Activated CD8-positive, alpha-beta memory T cell treated with anti-CD3 and anti-CD28 coated beads for 48 hours (primary cell): ENCODE measurements around the gene HRH2.
"Not testable (repeated sequence)": the region's sequence is repeated elsewhere in the genome, so short reads cannot be mapped to it uniquely, and the experiment has no call there.

Experiments
- DNase-seq, 3 experiments: peaks; one replicate each; pipeline ENCODE4 v3.0.0-alpha.2; 2020; ENCODE audit warnings: low read depth in 2 of 3, low spot score in 2 of 3

Gene HRH2

DNA sequence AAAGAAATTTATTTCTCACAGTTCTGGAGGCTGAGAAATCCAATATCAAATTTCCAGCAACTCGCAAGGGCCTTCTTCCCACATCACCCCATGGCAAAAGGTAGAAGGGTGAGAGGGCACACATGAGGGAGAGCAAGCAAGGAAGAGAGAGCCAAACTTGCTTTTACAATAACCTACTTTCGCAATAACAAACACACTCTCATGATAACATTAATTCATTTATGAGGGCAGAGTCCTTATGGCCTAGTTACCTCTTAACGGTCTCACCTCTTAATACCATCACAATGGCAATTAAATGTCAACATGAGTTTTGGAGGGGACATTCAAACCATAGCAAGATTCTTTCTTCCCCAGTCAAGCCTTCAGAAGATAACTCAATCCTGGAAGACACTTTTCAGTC, 11.6 kb upstream of the HRH2 start:
- DNase-seq = no peak

DNA sequence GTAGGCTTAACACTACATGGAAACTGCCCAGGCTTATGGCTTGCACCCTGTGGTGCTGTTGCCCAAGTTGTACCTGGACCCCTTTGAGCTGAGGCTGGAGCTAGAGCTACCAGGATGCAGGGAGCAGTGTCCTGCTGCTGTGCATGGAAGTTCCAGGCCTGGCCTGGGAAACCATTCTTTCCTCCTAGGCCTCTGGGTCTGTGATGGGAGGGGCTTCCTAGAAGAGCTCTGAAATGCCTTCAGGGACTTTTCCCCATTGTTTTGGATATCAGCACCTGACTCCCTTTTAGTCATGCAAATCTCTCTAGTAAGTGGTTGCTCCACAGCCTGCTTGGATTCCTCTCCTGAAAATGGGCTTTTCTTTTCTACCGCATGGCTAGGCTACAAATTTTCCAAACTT, 7.9 kb upstream of the HRH2 start:
- no peak for DNase-seq

DNA sequence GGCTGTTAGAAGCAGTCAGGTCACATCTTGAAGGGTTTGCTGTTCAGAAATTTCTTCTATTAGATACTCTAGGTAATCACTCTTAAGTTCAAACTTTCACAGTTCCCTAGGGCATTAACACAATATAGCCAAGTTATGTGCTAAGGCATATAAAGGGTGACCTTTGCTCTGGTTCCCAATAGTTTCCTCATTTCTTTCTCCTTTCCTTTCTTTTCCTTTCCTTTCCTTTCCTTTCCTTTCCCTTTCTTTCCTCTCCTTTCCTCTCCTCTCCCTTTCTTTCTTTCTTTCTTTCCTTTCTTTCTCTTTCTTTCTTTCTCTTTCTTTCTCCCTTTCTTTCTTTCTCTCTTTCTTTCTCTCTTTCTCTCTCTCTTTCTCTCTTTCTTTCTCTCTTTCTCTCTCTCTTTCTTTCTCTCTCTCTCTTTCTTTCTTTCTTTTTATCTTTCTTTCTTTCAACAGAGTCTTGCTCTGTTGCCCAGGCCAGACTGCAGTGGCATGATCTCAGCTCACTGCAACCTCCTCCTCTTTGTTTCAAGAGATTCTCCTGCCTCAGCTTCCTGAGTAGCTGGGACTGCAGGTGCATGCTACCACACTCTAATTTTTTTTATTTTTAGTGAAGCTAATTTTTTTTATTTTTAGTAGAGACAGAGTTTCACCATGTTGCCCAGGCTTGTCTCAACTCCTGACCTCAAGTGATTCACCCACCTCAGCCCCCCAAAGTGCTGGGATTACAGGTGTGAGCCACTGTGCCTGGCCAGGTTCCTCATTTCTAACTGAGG, 7.3 kb upstream of the HRH2 start:
- DNase-seq = not testable (repeated sequence)

DNA sequence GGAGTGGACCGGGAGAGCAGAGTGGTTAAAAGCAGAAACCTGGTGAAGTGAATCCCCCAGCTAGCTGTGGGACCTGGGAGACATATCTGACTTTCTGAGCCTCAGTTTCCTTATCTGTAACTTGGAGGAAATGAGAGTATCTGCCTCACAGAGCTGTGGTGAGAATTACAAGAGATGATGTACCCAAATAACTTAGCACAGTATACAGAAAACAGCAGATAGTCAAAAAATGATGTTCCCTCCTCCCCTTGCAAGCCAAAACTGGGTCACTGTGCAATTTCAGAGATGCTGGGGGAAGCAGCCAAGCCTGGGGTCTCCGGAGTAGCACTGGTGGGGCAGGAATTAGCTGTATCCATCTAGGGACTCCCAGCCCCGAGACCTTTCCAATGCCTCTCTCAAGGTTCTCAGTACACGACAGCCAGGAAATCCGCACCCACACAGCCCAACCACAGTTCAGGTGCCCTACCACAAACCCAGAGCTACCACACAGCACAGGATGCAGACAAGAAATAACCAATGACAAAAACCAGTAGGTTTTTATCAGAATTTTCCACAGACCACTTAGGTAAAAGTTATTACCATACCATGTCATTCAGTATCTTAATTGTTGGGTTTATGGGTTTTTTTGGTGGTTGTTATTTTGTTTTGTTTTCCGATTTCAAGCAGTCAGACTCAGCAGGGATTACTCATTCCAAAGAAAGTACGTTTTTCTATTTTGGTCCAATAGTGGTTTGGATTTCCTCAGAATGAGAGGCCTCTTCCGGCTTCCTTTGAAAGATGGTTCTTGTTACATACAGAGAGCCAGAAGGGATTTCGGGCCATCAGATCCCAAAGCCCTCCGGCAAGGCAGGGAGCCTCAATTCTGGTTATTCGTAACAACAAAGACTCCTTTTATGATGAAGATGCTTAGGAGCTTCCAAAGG, 4.9 kb upstream of the HRH2 start:
- peak; percentile 52 to 72 (median 57) for DNase-seq

DNA sequence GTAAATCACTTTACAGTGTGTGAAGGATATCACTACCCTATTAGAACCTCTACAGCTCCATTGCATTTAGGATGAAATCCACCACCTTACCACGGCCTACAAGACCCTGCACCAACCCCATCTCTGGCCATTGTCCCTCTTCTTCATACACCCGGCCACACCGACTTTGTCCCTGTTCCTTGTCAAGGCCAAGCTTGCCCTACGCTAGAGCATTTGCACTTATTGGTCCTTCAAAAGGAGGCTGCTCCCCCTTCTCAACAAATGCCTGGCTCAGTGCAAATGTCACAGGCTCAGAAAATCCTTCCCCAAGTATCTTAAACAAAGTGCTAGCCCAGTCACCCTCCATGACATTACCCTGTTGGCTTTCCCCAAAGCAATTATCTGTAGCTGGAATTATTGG, 4.1 kb upstream of the HRH2 start:
- DNase-seq = no peak

DNA sequence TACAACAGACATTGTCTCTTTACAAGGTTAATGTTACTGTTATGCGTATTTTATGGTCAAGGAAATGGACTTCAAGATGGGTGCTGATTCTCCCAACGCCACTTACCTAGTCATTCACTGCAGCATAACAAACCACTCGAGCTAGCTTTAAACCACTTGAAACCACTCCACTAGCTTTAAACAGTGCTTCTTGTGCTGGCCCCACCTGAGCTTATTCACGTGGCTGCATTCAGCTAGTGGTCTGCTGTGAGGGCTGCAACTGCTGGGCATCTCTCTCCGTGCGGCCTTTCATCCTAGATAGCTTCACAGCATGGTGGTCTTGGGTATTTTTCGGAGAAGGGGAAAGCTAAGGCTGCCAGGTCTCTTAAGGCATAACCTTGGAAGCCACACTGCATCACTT, 3.5 kb upstream of the HRH2 start:
- DNase-seq = no peak

DNA sequence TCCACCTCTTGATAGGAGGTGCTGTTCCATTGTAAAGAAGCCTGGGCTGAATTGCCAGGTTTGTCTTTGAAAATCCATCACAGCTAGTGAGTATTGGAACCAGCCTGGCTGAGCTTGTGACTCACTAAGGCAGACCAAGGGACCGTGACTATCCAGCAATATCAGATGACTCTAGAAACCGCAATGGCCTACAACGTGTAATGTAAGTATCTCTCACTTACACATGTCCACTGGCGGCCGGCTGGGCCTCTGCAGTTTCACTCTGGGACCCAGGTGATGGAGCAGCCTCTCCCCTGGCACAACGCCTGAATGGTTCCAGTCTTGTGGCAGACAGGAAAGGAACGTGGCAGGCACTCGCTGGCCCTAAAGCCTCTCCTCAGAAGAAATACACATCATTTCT, 3.1 kb upstream of the HRH2 start:
- no peak for DNase-seq

DNA sequence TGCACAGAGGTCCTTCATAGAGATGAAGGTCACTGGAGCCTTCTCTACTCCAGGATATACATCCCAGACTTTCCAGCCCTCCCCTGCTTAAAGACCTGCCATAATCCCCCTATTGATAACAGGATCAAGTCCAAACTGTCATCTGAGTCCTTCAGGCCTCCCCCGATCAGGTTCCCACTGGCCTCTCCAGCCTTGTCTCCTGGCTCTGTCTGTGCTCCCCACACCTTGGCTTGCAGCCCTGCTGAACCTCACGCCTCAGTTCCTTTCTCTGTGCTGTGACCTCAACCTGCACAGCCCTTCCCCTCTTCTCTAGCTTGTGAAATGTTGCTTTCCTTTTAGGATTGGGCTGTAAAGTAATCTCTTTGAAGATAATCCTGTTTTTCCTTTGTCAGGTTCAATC, 2.5 kb upstream of the HRH2 start:
- no peak for DNase-seq

DNA sequence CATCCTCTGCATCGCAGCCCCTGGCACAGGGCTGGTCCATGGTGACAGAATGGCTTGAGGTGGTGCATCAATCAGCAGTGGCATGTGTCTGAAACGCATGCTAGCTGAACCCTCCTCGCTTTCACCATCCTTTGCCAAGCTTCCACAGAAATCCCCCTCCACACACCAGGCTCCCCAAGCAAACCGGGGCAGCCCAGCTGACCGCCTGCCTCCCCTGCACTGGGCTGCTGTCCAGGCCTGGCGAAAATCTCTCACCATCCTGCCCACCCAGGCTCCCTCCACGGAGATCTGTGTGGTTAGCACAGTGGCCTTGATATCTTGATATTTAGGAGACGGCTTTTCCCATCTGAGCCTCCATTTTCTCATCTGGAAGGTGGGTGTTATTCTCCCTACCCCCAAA, 905 bp upstream of the HRH2 start:
- DNase-seq = no peak

DNA sequence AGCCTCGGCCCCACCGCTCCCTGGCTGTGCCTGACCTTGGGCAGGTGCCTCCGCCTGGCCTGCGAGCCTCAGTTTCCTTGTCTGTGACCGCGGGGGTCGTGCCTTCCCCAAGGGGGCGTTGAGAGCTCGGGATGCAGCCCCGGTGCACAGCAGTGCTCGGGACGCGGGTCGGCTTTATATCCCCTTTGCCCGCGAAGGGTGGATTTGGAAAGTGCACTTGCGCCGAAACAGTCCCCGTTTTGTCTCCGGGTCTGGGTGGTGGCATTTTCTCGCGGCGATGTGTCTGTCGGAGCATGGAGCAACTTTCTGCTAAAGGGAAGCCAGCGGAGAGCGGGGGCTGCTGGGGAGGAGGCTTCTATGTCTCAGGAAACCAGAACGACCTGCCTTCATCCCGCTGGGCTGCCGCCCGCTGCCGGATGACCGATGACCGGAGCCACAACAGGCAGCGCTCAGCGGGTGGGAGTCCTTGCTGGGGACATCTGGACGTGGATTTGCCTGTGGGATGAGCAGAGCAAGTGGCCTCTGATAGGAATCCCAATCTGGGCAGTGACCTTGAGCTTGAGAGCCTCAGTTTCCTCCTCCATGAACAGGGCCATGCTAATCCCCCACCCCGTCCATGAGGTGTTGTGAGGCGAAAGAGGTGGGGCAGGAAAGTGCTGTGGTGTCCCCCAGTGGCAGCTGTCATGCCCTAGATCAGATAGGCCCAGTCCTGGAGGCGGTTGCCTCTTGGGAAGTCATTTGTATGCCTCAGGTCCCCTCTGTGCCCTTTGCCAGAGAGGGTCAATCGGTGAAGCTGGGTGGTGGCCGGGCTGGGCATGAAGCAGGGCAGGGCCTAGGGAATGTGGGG, 651 bp downstream of the HRH2 start:
- DNase-seq = no peak

DNA sequence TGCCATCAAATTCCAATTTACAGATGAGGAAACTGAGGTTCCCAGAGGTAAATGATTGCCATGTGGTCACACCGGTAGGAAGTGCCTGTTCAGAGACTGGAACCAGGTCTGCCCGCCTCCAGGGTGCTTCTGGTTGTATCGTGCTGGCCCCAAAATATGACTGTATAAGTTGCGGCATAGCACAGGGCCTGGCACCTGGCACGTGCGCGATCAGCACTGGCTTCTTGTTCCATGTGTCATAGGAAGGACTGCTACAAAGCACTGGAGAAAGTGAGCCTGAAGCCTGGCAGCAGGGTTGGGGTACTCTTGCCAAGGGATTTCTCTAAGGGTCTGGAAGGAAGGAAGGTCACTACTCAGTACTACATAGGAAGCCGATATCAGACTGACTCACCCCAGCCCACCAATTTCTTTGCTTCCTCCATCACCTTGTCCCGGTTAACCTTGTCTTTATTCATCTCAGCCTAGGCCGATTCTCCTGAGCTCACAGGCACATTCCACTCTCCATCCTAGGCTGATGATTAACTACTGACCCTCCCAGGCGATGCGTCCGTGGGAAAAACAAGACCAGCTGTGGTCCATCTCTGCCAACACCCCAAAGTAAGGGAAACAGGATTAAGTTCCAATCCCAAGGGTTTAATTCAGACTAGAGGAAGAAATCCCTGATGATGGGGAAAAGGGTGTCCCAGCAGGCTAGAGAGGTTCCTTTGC, 1.8 kb downstream of the HRH2 start:
- no peak for DNase-seq

DNA sequence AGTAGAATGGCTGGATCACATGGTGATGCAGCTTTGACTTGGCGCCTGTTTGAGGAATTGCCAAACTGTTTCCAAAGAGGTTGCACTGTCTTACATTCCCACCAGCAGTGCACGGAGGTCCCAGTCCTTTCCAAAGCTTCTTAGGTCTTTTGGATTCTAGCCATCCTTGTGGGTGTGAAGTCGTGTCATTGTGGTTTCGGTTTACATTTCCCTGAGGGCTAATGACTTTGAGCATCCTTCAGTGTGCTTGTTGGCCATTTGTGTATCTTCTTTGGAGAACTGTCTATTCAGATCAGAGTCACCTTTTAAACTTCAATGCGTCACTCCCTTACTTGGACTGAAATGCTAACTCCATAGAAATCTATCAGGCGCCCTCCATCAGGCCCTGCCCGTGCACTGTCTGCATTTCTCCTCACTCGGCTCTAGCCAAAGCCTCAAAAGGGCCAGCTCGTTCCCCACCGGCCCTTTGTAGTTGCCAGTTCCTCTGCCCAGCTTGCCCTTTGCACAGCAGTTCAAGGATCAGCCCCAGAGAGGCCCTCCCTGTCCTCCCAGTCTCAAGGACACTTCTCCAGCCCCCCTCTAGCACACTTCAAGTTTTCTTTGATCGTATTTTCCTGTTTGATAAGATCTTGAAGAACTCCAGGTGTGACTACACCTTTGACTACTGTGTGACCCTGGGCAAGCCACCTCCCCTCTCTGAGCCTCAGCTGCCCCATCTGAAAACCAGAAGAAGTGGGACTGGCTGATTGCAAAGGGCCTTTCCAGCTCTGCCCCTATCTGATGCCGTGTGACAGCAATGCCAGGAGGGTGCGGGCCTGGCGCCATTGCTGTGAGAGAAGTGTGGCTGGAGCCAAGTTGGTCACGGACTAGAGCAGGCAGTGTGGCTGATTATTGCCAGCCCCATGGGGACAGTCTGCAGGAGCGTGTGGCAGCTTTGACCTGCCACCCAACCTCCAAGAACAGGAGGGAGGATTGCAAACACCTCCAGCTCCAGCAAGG, 5.6 kb downstream of the HRH2 start:
- no peak for DNase-seq

DNA sequence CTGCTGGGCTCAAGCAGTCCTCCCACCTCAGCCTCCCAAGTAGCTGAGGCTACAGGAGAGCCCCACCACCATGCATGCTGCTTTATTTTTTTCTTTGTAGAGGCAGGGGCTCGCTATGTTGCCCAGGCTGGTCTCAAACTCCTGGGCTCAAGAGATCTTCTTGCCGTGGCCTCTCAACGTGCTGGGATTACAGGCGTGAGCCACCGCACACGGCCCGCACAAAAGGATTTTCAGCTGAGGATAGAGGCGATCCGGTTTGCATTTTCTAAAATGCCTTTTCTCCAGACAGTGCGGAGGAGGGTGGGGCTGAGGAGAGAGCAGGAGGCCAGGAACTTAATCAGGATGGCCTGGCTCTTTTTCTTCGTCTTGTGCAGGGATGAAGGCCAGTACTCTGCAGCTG, 6.9 kb downstream of the HRH2 start:
- no peak for DNase-seq

DNA sequence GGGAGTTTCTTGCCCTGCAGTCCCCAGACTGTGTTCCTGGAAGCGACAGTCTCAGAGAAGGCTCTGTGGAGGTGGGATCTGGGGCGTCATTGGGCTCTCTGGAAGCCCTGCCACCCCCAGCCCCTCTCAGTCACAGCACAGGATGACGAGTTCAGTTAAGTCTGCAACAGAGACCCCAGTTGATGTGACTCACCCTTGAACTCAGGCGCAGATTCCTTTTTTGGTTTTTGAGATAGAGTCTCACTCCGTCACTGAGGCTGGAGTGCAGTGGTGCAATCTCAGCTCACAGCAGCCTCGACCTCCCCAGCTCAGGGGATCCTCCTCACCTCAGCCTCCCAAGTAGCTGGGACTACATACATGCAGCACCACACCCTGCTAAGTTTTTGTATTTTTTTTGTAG, 8.3 kb downstream of the HRH2 start:
- DNase-seq = no peak

DNA sequence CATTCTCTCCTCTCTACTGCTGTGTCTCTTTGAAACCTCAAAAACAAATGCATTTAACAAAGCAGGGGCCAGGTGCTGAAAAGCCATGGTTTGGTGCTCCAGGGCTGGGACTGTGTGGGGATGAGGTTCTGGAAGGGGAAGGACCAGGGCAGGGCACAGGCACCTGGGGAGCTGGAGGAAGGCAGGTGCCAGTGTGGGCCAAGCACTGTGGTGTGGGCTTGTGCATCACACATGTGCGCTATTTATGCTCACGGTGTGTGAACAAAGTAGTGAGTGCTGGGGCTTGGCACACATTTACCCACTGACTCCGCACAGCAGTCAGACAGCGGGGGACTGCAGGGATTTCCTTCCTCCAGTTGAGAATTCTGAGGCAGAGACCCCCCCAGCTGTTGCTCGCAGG, 10.1 kb downstream of the HRH2 start:
- no peak for DNase-seq

DNA sequence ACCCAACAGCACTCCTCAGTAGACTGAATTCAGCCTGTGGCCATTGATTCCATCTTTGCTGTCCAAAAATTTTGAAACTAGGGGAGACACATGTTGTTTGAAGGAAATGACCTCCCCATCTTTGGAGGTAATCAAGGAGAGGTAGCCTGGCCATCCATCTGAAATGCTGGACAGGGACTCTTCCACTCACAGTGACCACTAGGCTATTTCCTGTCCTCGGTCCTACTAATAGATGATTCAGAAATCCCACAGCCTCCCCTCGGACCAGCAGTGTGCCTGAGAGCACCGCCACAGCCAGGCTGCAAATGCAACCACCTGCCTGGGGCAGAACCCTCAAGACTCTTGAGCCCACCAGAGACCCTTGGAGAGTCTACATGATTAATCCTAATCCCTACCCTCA, 12.5 kb downstream of the HRH2 start:
- no peak for DNase-seq

DNA sequence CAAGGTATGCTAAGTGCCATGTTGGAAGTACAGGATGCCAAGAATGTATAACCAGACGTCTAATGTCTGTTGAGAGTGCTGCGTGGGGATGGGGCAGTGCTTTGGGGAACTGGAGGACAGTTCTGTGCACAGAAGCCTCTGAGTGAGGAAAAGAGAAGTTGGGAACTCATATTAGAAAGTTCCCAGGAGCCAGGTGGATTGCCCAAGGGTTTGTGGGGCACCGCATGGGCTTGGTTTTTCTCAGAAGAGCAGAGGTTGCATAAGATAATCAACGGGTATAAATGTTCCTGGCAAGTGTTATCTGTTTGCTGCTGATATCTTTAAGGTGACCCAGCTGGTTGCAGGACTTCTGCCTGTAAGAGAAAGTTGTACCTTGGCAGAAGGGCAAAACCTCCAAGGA, 13.1 kb downstream of the HRH2 start:
- DNase-seq = no peak

DNA sequence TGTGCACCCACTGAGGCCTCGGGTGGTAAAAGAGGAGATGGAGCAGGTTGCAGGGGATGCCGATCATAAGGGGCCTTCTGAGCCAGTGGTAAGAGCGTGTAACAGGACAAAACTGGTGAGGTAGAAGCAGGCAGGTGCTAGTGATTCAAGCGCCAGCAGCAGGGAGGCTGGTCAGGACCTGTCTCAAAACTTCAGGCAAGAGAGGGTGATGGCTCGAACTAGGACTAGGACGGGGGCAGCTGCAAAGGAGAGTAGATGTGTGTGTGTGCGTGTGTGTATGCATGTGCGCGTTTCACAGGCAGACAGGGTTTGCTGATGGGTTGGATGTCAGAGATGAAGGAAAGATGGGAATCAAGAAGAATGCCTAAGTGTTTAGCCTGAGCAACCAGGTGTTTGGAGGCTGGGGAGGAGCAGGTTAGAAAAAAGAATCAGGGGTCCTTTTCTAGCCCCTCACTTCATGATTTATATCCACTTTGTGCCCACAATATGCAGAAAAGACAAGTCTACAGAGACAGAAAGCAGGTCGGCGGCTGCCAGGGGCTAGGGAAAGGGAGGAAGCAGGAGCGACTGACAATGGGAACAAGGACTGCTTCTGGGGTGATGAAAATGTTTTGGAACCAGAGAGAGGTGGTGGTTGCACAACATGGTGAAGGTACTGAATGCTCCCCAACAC, 15.2 kb downstream of the HRH2 start:
- no peak for DNase-seq

DNA sequence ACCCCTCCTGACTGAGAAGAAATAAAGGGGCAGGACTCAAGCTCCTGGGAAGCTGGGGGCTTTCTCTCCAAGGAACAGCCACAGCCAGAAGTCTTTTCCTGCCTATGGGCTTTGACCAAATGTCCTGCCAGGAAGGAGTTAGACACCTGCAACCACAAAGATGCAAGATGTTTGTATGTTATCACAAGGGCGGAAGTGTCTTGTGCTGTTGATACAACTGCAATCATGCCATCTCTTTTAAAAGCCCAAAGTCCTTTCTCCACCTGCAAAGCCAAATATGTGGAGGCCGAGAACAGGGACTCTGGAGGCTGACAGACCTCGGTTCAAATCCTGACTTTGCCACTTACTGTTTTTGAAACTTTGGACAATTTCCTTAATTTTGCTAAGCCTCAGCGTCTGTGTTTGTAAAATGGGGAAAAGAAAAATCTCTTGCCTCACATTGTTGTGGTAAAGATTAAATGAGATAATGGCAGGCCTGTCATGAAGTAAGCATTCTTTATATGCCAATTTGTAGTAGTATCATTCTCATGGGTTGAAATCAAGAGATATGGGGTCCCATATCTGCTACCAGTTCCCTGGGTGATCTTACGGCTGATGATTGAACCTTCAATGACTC, 17.0 kb downstream of the HRH2 start:
- no peak for DNase-seq
